Measurements from ENCODE around the gene S100A14. TPM values are rescaled to one million over a fixed set of nuclear protein-coding genes. Genes with fewer than 3 reads are reported as not detected.
A peak's percentile ranks its signal among the peaks of the same experiment; 100 is the strongest.

Gene S100A14
- total and polyA plus RNA-seq, 2 of the 13 experiments (the other 11 are each of a cell fraction or from before 2014, with no cell fraction given) = 1.4 to 7.7 TPM

DNA sequence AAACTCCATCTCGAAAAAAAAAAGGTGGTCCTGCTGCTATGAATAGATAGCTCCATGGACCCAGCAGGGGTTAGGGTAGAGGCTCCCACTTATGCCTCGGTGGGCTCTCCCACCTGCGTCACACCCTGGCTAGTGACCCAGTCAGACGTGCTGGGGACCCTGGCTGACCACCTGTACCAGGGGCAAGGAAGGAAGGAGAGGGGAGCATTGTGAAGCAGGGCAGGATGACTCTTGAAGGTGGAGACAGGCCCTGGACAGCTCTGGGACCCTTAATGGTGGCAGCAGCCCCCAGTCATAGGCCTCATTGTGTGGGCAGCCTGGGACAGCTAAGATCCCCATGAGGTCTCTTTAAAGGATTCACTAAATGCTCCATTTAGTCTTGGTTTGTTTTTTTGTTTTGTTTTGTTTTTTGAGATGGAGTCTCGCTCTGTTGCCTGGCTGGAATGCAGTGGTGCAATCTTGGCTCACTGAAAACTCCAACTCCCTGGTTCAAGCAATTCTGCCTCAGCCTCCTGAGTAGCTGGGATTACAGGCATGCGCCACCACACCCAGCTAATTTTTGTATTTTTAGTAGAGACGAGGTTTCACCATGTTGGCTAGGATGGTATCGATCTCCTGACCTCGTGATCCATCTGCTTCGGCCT, 32.0 kb upstream of the S100A14 start (continued):
- TF ChIP-seq, protein P1, sequence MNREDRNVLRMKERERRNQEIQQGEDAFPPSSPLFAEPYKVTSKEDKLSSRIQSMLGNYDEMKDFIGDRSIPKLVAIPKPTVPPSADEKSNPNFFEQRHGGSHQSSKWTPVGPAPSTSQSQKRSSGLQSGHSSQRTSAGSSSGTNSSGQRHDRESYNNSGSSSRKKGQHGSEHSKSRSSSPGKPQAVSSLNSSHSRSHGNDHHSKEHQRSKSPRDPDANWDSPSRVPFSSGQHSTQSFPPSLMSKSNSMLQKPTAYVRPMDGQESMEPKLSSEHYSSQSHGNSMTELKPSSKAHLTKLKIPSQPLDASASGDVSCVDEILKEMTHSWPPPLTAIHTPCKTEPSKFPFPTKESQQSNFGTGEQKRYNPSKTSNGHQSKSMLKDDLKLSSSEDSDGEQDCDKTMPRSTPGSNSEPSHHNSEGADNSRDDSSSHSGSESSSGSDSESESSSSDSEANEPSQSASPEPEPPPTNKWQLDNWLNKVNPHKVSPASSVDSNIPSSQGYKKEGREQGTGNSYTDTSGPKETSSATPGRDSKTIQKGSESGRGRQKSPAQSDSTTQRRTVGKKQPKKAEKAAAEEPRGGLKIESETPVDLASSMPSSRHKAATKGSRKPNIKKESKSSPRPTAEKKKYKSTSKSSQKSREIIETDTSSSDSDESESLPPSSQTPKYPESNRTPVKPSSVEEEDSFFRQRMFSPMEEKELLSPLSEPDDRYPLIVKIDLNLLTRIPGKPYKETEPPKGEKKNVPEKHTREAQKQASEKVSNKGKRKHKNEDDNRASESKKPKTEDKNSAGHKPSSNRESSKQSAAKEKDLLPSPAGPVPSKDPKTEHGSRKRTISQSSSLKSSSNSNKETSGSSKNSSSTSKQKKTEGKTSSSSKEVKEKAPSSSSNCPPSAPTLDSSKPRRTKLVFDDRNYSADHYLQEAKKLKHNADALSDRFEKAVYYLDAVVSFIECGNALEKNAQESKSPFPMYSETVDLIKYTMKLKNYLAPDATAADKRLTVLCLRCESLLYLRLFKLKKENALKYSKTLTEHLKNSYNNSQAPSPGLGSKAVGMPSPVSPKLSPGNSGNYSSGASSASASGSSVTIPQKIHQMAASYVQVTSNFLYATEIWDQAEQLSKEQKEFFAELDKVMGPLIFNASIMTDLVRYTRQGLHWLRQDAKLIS (CRISPR knock-in tag; IDR thresholded peaks at IDR 0.05) = no peak

DNA sequence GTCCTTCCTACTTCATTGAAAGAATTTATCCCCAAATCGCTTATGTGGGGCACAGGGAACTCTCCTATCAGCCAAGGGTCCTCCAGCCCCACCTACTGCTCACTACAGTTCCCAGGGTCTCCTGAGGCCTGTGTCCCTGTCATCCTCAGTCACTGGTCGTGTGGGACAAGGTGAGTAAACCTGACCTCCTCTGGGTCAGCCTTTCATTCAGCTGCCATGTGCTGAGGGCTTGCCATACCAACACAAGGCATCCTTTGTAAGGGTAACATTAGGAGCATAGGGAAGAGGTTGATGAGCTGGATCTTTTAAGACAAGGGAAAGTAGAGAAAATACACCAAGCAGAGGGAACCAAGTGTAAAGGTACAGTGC, 31.2 kb upstream of the S100A14 start:
- POLR2A ChIA-PET = interaction anchor here (1.3 to 4.6 kb wide), 8 partner anchors 9 to 139 kb away, joined by 3 to 36 read pairs (median 7); partner anchors contain the start of genes CHTOP, S100A1, S100A13 and SNAPIN
- TF ChIP-seq IRF2 (CRISPR knock-in tag; IDR thresholded peaks at IDR 0.05) (no peak), AKAP8 (CRISPR knock-in tag; IDR thresholded peaks at IDR 0.05) (0 out of 2 replicates have a peak, but pooled peaks have one; percentile 37), TBL1XR1 (IDR thresholded peaks at IDR 0.05; ENCODE audit: borderline replicate concordance, low read length, partially characterized antibody) (no peak), POLR2G (IDR thresholded peaks at IDR 0.05; ENCODE audit: low read depth, low read length) (peak; percentile 78), POLR2A (IDR thresholded peaks at IDR 0.05; ENCODE audit: insufficient read depth in 1 of 2, low read depth in 2 of 2, low read length in 2 of 2) (peak in 1 of 2 experiments; percentile 48; a peak in 2 of 4 replicates), SAP130 (CRISPR knock-in tag; IDR thresholded peaks at IDR 0.05; ENCODE audit: low read depth) (peak; percentile 33; the same call in 1 of the 2 replicates), RXRA (CRISPR knock-in tag; IDR thresholded peaks at IDR 0.05) (no peak), TARDBP (CRISPR knock-in tag; IDR thresholded peaks at IDR 0.05) (0 out of 2 replicates have a peak, but pooled peaks have one; percentile 22), ZNF326 (CRISPR knock-in tag; IDR thresholded peaks at IDR 0.05; ENCODE audit: borderline replicate concordance) (0 out of 2 replicates have a peak, but pooled peaks have one; percentile 43), SP140L (CRISPR knock-in tag; IDR thresholded peaks at IDR 0.05; ENCODE audit: borderline replicate concordance) (no peak), RBM22 (optimal IDR thresholded peaks at IDR 0.05; ENCODE audit: low read length) (peak; percentile 78), XRCC5 (optimal IDR thresholded peaks at IDR 0.05; ENCODE audit: low read length) (peak; percentile 30), ZBTB1 (CRISPR knock-in tag; IDR thresholded peaks at IDR 0.05; ENCODE audit: borderline replicate concordance) (no peak), ZFX (CRISPR knock-in tag; IDR thresholded peaks at IDR 0.05; ENCODE audit: low read depth) (peak; percentile 44; the same call in 1 of the 2 replicates), ZNF670 (CRISPR knock-in tag; IDR thresholded peaks at IDR 0.05; ENCODE audit: borderline replicate concordance) (no peak), ZNF431 (CRISPR knock-in tag; IDR thresholded peaks at IDR 0.05; ENCODE audit: borderline replicate concordance, low read depth) (peak; percentile 40; the same call in 1 of the 2 replicates), PAF1 (CRISPR knock-in tag; IDR thresholded peaks at IDR 0.05) (peak; percentile 97)

More for the DNA sequence above, 31.2 kb upstream of the S100A14 start:
- intact Hi-C loops (cut with micrococcal nuclease; ENCODE audit: unreplicated experiment) = no loop called here
- in situ Hi-C loops (cut with HindIII; ENCODE audit: extremely low pct_ligation_motif_present, low pct_unique_long_range_greater_than_20kb) = no loop called here
- CTCF ChIA-PET (ENCODE audit: low intra/inter-chr PET ratio, low total read pairs) = no interaction called here
- Histone ChIP-seq H4K20me1 (ENCODE audit: insufficient read depth, low read length) (no peaks in the 10 kb centered on the region; the same call in 1 of the 2 replicates), H3K4me3 (replicated peaks in 1 of 3; ENCODE audit: insufficient read depth in 1 of 3, low read depth in 2 of 3, low read length in 3 of 3) (no peak overlapping the region), H3K4me2 (ENCODE audit: low read depth, low read length) (no peak overlapping the region), H3K27me3 (ENCODE audit: control insufficient read depth in 1 of 2, insufficient read depth in 2 of 2, low read length in 2 of 2) (no peaks in the 10 kb centered on the region), H2AFZ (ENCODE audit: low read length) (no peak overlapping the region), H3K36me3 (replicated peaks in 1 of 2; ENCODE audit: control insufficient read depth in 1 of 2, insufficient read depth in 2 of 2, low read length in 2 of 2) (peaks cover 10 to 37% of the 10 kb centered on the region in 2 experiments), H3K4me1 (ENCODE audit: insufficient read depth, low read length) (peaks cover 15% of the 10 kb centered on the region), H3K27ac (ENCODE audit: extremely low read length, insufficient read depth, low read length) (no peak overlapping the region), H3K9me3 (ENCODE audit: low read length) (no peaks in the 10 kb centered on the region), H3K9ac (ENCODE audit: insufficient read depth, low read depth, low read length) (no peak overlapping the region), H3K79me2 (ENCODE audit: insufficient read depth, low read length) (no peaks in the 10 kb centered on the region)
- no peak for DNase-seq (ENCODE audit: low spot score)
- ATAC-seq = peak; percentile 45
- FAIRE-seq = no peak
- WGBS (ENCODE audit: low lambda C conversion rate) = 61% methylated on average over 2 of the region's 2 CpGs
- BruUV-seq (replicated peaks) = no TSS peak

Measured in HepG2 (cell line).